Stimulated activated CD8-positive, alpha-beta memory T cell treated with anti-CD3 and anti-CD28 coated beads, Interleukin-15, amount 100 ng/mL, for 1 hour (primary cell): ENCODE results near the gene ELFN1.

ENCODE experiments used
- DNase-seq: peaks from one replicate; pipeline ENCODE4 v3.0.0-alpha.2; 2020; ENCODE audit warnings: low read depth

Gene ELFN1

GRCh38 chr7:1675673-1676549 lies 5.8 kb downstream of the ELFN1 start:
- DNase-seq = no peak

GRCh38 chr7:1676550-1677078 lies 6.5 kb downstream of the ELFN1 start:
- no peak for DNase-seq

- no peak for DNase-seq
These were observed 7.4 kb downstream of the ELFN1 start for GRCh38 chr7:1677206-1678080.

GRCh38 chr7:1678081-1678543 lies 8.0 kb downstream of the ELFN1 start:
- no peak for DNase-seq

- no peak for DNase-seq
These were observed 8.7 kb downstream of the ELFN1 start for GRCh38 chr7:1678571-1679325.

GRCh38 chr7:1679326-1679965 lies 9.4 kb downstream of the ELFN1 start:
- DNase-seq = no peak

GRCh38 chr7:1679966-1680730 lies 10.1 kb downstream of the ELFN1 start:
- DNase-seq = no peak

- DNase-seq = no peak
These were observed 11.5 kb downstream of the ELFN1 start for GRCh38 chr7:1681581-1681980.

- DNase-seq = no peak
These were observed 15.0 kb downstream of the ELFN1 start for GRCh38 chr7:1685000-1685624.

GRCh38 chr7:1688542-1688941 lies 18.5 kb downstream of the ELFN1 start:
- no peak for DNase-seq

- DNase-seq = no peak
These were observed 19.2 kb downstream of the ELFN1 start for GRCh38 chr7:1689311-1689710.

- DNase-seq = no peak
These were observed 20.4 kb downstream of the ELFN1 start for GRCh38 chr7:1690359-1690958.

GRCh38 chr7:1691096-1691495 lies 21.0 kb downstream of the ELFN1 start:
- no peak for DNase-seq

GRCh38 chr7:1691601-1692514 lies 21.8 kb downstream of the ELFN1 start:
- DNase-seq = no peak

GRCh38 chr7:1692515-1693418 lies 22.7 kb downstream of the ELFN1 start:
- no peak for DNase-seq

GRCh38 chr7:1693419-1693990 lies 23.4 kb downstream of the ELFN1 start:
- DNase-seq = no peak

GRCh38 chr7:1693991-1694524 lies 24.0 kb downstream of the ELFN1 start:
- DNase-seq = no peak
